Measurements from ENCODE around the gene CCL5. TPM values are rescaled to one million over a fixed set of nuclear protein-coding genes. Genes with fewer than 3 reads are reported as not detected.

CCL5 gene
- total and polyA plus RNA-seq, 2 experiments from 2014 or later: not detected

DNA sequence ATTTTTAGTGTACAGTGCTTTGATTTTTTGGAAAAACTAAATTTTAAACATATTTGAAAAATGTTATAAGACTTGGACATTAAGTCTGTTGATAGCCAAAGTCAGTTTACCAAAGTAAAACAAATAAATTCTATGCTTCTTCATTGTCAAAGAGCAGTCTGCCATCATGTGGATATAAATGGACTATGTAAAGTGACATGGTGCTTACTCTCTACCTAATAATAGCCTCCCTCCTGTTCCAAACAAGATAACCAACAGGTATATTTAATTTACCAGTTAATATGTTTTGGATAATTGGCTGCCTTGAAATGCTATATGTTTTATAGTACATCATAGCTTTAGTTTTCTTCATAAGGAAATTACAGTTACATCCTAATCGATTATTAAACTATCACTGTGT, 55.0 kb downstream of the CCL5 start:
- H2AFZ ChIP-seq: no peak overlapping the region
- peaks cover 76% of the 10 kb centered on the region for H3K36me3 ChIP-seq (ENCODE audit: insufficient read depth)
- ATAC-seq (no peak), DNase-seq (ENCODE audit: low spot score) (no peak)
- 0 out of 2 replicates have a peak, but pooled peaks cover 4% of the 10 kb centered on the region for H3F3A ChIP-seq (replicated peaks; ENCODE audit: low read depth)
- no peaks in the 10 kb centered on the region for H3K9me2 ChIP-seq (ENCODE audit: insufficient read depth)
- TF ChIP-seq ZNF114 (CRISPR knock-in tag; IDR thresholded peaks at IDR 0.05) (no peak), EZH2 (IDR thresholded peaks at IDR 0.05; ENCODE audit: low read depth, unreplicated experiment) (no peak), JUNB (IDR thresholded peaks at IDR 0.05; ENCODE audit: unreplicated experiment) (no peak), ZNF331 (CRISPR knock-in tag; IDR thresholded peaks at IDR 0.05; ENCODE audit: low read depth) (no peak), POLR2AphosphoS5 (IDR thresholded peaks at IDR 0.05; ENCODE audit: low read depth) (no peak), STAT1 (IDR thresholded peaks at IDR 0.05; ENCODE audit: unreplicated experiment) (no peak), CREB1 (CRISPR knock-in tag; IDR thresholded peaks at IDR 0.05; ENCODE audit: low read depth) (no peak), NANOG (IDR thresholded peaks at IDR 0.05; ENCODE audit: borderline replicate concordance) (no peak), ETS1 (IDR thresholded peaks at IDR 0.05) (no peak), EZH2phosphoT487 (IDR thresholded peaks at IDR 0.05; ENCODE audit: unreplicated experiment) (no peak), ZNF462 (CRISPR knock-in tag; IDR thresholded peaks at IDR 0.05) (no peak)
- TF ChIP-seq, protein P1, sequence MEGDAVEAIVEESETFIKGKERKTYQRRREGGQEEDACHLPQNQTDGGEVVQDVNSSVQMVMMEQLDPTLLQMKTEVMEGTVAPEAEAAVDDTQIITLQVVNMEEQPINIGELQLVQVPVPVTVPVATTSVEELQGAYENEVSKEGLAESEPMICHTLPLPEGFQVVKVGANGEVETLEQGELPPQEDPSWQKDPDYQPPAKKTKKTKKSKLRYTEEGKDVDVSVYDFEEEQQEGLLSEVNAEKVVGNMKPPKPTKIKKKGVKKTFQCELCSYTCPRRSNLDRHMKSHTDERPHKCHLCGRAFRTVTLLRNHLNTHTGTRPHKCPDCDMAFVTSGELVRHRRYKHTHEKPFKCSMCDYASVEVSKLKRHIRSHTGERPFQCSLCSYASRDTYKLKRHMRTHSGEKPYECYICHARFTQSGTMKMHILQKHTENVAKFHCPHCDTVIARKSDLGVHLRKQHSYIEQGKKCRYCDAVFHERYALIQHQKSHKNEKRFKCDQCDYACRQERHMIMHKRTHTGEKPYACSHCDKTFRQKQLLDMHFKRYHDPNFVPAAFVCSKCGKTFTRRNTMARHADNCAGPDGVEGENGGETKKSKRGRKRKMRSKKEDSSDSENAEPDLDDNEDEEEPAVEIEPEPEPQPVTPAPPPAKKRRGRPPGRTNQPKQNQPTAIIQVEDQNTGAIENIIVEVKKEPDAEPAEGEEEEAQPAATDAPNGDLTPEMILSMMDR (conservative IDR thresholded peaks at IDR 0.05; ENCODE audit: low read depth in 2 of 2): no peak
- TF ChIP-seq, protein P2, sequence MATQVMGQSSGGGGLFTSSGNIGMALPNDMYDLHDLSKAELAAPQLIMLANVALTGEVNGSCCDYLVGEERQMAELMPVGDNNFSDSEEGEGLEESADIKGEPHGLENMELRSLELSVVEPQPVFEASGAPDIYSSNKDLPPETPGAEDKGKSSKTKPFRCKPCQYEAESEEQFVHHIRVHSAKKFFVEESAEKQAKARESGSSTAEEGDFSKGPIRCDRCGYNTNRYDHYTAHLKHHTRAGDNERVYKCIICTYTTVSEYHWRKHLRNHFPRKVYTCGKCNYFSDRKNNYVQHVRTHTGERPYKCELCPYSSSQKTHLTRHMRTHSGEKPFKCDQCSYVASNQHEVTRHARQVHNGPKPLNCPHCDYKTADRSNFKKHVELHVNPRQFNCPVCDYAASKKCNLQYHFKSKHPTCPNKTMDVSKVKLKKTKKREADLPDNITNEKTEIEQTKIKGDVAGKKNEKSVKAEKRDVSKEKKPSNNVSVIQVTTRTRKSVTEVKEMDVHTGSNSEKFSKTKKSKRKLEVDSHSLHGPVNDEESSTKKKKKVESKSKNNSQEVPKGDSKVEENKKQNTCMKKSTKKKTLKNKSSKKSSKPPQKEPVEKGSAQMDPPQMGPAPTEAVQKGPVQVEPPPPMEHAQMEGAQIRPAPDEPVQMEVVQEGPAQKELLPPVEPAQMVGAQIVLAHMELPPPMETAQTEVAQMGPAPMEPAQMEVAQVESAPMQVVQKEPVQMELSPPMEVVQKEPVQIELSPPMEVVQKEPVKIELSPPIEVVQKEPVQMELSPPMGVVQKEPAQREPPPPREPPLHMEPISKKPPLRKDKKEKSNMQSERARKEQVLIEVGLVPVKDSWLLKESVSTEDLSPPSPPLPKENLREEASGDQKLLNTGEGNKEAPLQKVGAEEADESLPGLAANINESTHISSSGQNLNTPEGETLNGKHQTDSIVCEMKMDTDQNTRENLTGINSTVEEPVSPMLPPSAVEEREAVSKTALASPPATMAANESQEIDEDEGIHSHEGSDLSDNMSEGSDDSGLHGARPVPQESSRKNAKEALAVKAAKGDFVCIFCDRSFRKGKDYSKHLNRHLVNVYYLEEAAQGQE (IDR thresholded peaks at IDR 0.05; ENCODE audit: unreplicated experiment): no peak
- H3K27ac Mint-ChIP-seq: no peak overlapping the region
- no peaks in the 10 kb centered on the region for H3K4me1 ChIP-seq (ENCODE audit: insufficient read depth)
- no peaks in the 10 kb centered on the region for H3K4me1 Mint-ChIP-seq
- H3K27me3 Mint-ChIP-seq (ENCODE audit: insufficient read depth, low read depth, poor library complexity): no peaks in the 10 kb centered on the region
- H3K4me2 ChIP-seq: no peak overlapping the region
- peaks cover 96% of the 10 kb centered on the region for H3K36me3 Mint-ChIP-seq (ENCODE audit: low read depth)
- no peak overlapping the region for H3K4me3 ChIP-seq
- no peak overlapping the region for H3K4me3 Mint-ChIP-seq
- peaks cover 79% of the 10 kb centered on the region for H3K79me2 ChIP-seq (replicated peaks; ENCODE audit: insufficient read depth)
- no peak overlapping the region for H3K27ac ChIP-seq (ENCODE audit: low read depth)
- peaks cover 40% of the 10 kb centered on the region for H4K20me1 ChIP-seq (replicated peaks; ENCODE audit: insufficient read depth)
- no peaks in the 10 kb centered on the region for H3K9me3 Mint-ChIP-seq
- H3K27me3 ChIP-seq (ENCODE audit: insufficient read depth): no peaks in the 10 kb centered on the region

Data from GM23338 (cell line).